Measurements from ENCODE around the gene HS1BP3. TPM values are rescaled to one million over a fixed set of nuclear protein-coding genes. Genes with fewer than 3 reads are reported as not detected.

Gene HS1BP3
- total RNA-seq, 1 donor from 2014 or later, result 8.9 TPM

GRCh38 chr2:20612925-20613916 is 37.7 kb downstream of the HS1BP3 start:
- no peak overlapping the region for H3K4me3 Mint-ChIP-seq
- H3K4me1 Mint-ChIP-seq, result no peaks in the 10 kb centered on the region
- no peak for DNase-seq
- H3K9me3 Mint-ChIP-seq, result peaks cover 4% of the 10 kb centered on the region
- no peaks in the 10 kb centered on the region for H3K27me3 Mint-ChIP-seq
- intact Hi-C loops (cut with micrococcal nuclease), result no loop called here
- H3K36me3 Mint-ChIP-seq (ENCODE audit: low read depth), result no peaks in the 10 kb centered on the region
- no peak overlapping the region for H3K27ac Mint-ChIP-seq

- Mint-ChIP-seq H3K27ac (no peak overlapping the region), H3K4me1 (no peaks in the 10 kb centered on the region), H3K27me3 (no peaks in the 10 kb centered on the region), H3K9me3 (peaks cover 4% of the 10 kb centered on the region), H3K4me3 (no peak overlapping the region), H3K36me3 (ENCODE audit: low read depth) (no peaks in the 10 kb centered on the region)
- DNase-seq, result no peak
- intact Hi-C loops (cut with micrococcal nuclease), result no loop called here
Measured at GRCh38 chr2:20611844-20612356, 39.0 kb downstream of the HS1BP3 start.

GRCh38 chr2:20611077-20611843 is 39.6 kb downstream of the HS1BP3 start:
- Mint-ChIP-seq H3K27ac (no peak overlapping the region), H3K27me3 (no peaks in the 10 kb centered on the region), H3K36me3 (ENCODE audit: low read depth) (no peaks in the 10 kb centered on the region), H3K4me1 (no peaks in the 10 kb centered on the region), H3K4me3 (no peak overlapping the region), H3K9me3 (peaks cover 4% of the 10 kb centered on the region)
- intact Hi-C loops (cut with micrococcal nuclease), result no loop called here
- DNase-seq, result no peak

GRCh38 chr2:20609995-20610357 is 40.9 kb downstream of the HS1BP3 start:
- intact Hi-C loops (cut with micrococcal nuclease), result no loop called here
- Mint-ChIP-seq H3K36me3 (ENCODE audit: low read depth) (no peaks in the 10 kb centered on the region), H3K9me3 (peaks cover 4% of the 10 kb centered on the region), H3K4me3 (no peak overlapping the region), H3K27me3 (no peaks in the 10 kb centered on the region), H3K27ac (no peak overlapping the region), H3K4me1 (no peaks in the 10 kb centered on the region)
- no peak for DNase-seq

- Mint-ChIP-seq H3K4me1 (no peaks in the 10 kb centered on the region), H3K4me3 (no peak overlapping the region), H3K9me3 (peaks cover 4% of the 10 kb centered on the region), H3K27ac (no peak overlapping the region), H3K27me3 (no peaks in the 10 kb centered on the region), H3K36me3 (ENCODE audit: low read depth) (no peaks in the 10 kb centered on the region)
- no peak for DNase-seq
- intact Hi-C loops (cut with micrococcal nuclease), result no loop called here
Measured at GRCh38 chr2:20609349-20609994, 41.4 kb downstream of the HS1BP3 start.

GRCh38 chr2:20608666-20609348 is 42.1 kb downstream of the HS1BP3 start:
- no peak overlapping the region for H3K27ac Mint-ChIP-seq
- intact Hi-C loops (cut with micrococcal nuclease), result no loop called here
- DNase-seq, result no peak
- no peaks in the 10 kb centered on the region for H3K36me3 Mint-ChIP-seq (ENCODE audit: low read depth)
- no peaks in the 10 kb centered on the region for H3K4me1 Mint-ChIP-seq
- peaks cover 4% of the 10 kb centered on the region for H3K9me3 Mint-ChIP-seq
- H3K27me3 Mint-ChIP-seq, result no peaks in the 10 kb centered on the region
- no peak overlapping the region for H3K4me3 Mint-ChIP-seq

GRCh38 chr2:20607446-20607845 is 43.5 kb downstream of the HS1BP3 start:
- Mint-ChIP-seq H3K27me3 (no peaks in the 10 kb centered on the region), H3K9me3 (peaks cover 4% of the 10 kb centered on the region), H3K4me3 (no peak overlapping the region), H3K36me3 (ENCODE audit: low read depth) (no peaks in the 10 kb centered on the region), H3K27ac (no peak overlapping the region), H3K4me1 (no peaks in the 10 kb centered on the region)
- intact Hi-C loops (cut with micrococcal nuclease), result no loop called here
- DNase-seq, result no peak

GRCh38 chr2:20606198-20606597 is 44.7 kb downstream of the HS1BP3 start:
- Mint-ChIP-seq H3K27me3 (peaks cover 2% of the 10 kb centered on the region), H3K27ac (no peak overlapping the region), H3K9me3 (peaks cover 4% of the 10 kb centered on the region), H3K36me3 (ENCODE audit: low read depth) (no peaks in the 10 kb centered on the region), H3K4me1 (no peaks in the 10 kb centered on the region), H3K4me3 (no peak overlapping the region)
- intact Hi-C loops (cut with micrococcal nuclease), result no loop called here
- no peak for DNase-seq

- H3K4me1 Mint-ChIP-seq, result no peaks in the 10 kb centered on the region
- no peak overlapping the region for H3K4me3 Mint-ChIP-seq
- H3K9me3 Mint-ChIP-seq, result peaks cover 4% of the 10 kb centered on the region
- no peaks in the 10 kb centered on the region for H3K36me3 Mint-ChIP-seq (ENCODE audit: low read depth)
- no peak overlapping the region for H3K27ac Mint-ChIP-seq
- H3K27me3 Mint-ChIP-seq, result peaks cover 2% of the 10 kb centered on the region
- intact Hi-C loops (cut with micrococcal nuclease), result no loop called here
- no peak for DNase-seq
Measured at GRCh38 chr2:20604951-20605381, 45.9 kb downstream of the HS1BP3 start.

GRCh38 chr2:20604401-20604911 is 46.4 kb downstream of the HS1BP3 start:
- intact Hi-C loops (cut with micrococcal nuclease), result no loop called here
- Mint-ChIP-seq H3K36me3 (ENCODE audit: low read depth) (no peaks in the 10 kb centered on the region), H3K27ac (no peak overlapping the region), H3K4me3 (no peak overlapping the region), H3K4me1 (no peaks in the 10 kb centered on the region), H3K9me3 (peaks cover 4% of the 10 kb centered on the region), H3K27me3 (peaks cover 2% of the 10 kb centered on the region)
- no peak for DNase-seq

- no peaks in the 10 kb centered on the region for H3K36me3 Mint-ChIP-seq (ENCODE audit: low read depth)
- H3K4me1 Mint-ChIP-seq, result no peaks in the 10 kb centered on the region
- H3K4me3 Mint-ChIP-seq, result no peak overlapping the region
- H3K27ac Mint-ChIP-seq, result no peak overlapping the region
- intact Hi-C loops (cut with micrococcal nuclease), result no loop called here
- DNase-seq, result no peak
- H3K9me3 Mint-ChIP-seq, result peaks cover 4% of the 10 kb centered on the region
- peaks cover 2% of the 10 kb centered on the region for H3K27me3 Mint-ChIP-seq
Measured at GRCh38 chr2:20603791-20604190, 47.1 kb downstream of the HS1BP3 start.

GRCh38 chr2:20602803-20603202 is 48.1 kb downstream of the HS1BP3 start:
- DNase-seq, result no peak
- no peaks in the 10 kb centered on the region for H3K9me3 Mint-ChIP-seq
- H3K4me3 Mint-ChIP-seq, result no peak overlapping the region
- no peaks in the 10 kb centered on the region for H3K36me3 Mint-ChIP-seq (ENCODE audit: low read depth)
- H3K4me1 Mint-ChIP-seq, result no peaks in the 10 kb centered on the region
- intact Hi-C loops (cut with micrococcal nuclease), result no loop called here
- peaks cover 2% of the 10 kb centered on the region for H3K27me3 Mint-ChIP-seq
- no peak overlapping the region for H3K27ac Mint-ChIP-seq

GRCh38 chr2:20600756-20601325 is 50.1 kb downstream of the HS1BP3 start:
- H3K4me3 Mint-ChIP-seq, result no peak overlapping the region
- H3K27ac Mint-ChIP-seq, result no peak overlapping the region
- no peaks in the 10 kb centered on the region for H3K9me3 Mint-ChIP-seq
- DNase-seq, result no peak
- peaks cover 6% of the 10 kb centered on the region for H3K4me1 Mint-ChIP-seq
- intact Hi-C loops (cut with micrococcal nuclease), result no loop called here
- H3K36me3 Mint-ChIP-seq (ENCODE audit: low read depth), result no peaks in the 10 kb centered on the region
- H3K27me3 Mint-ChIP-seq, result peaks cover 2% of the 10 kb centered on the region

Measured in activated CD4-positive, alpha-beta T cell treated with anti-CD3 and anti-CD28 coated beads, Interleukin-2, amount 10 ng/mL, durations not matched to agents 24 days and 14 days (primary cell).